Fibroblast of skin of right biceps (primary cell): ENCODE measurements around the gene DHX32.

Experiments
- DNase-seq: peaks from one replicate; pipeline ENCODE4 v3.0.0-alpha.2; 2013

The DHX32 gene

GRCh38 chr10:125801574-125801973, 79.5 kb downstream of the DHX32 start:
- no peak for DNase-seq

GRCh38 chr10:125799451-125800182, 81.5 kb downstream of the DHX32 start:
- DNase-seq: no peak

GRCh38 chr10:125797994-125798662, 83.0 kb downstream of the DHX32 start:
- DNase-seq: no peak

- no peak for DNase-seq
Measured at GRCh38 chr10:125797424-125797823, 83.7 kb downstream of the DHX32 start.

- DNase-seq: no peak
Measured at GRCh38 chr10:125795637-125796190, 85.4 kb downstream of the DHX32 start.

- no peak for DNase-seq
Measured at GRCh38 chr10:125795128-125795527, 86.0 kb downstream of the DHX32 start.

- DNase-seq: no peak
Measured at GRCh38 chr10:125792342-125793300, 88.5 kb downstream of the DHX32 start.

GRCh38 chr10:125788156-125789034, 92.7 kb downstream of the DHX32 start:
- no peak for DNase-seq
